SK-N-SH treated with all-trans-retinoic acid at 6 μM for 48 hours (cell line): Measurements from ENCODE around the gene NCOA5.
"Not testable (repeated sequence)": the region's sequence is repeated elsewhere in the genome, so short reads cannot be mapped to it uniquely, and the experiment has no call there.

Experiments used
- ATAC-seq: fragments of 200-7000 bp; cut with Tn5 transposase; 3 replicates; pipeline ENCODE4 v1.9.1; 2020; ENCODE audit warnings: mild to moderate bottlenecking, moderate library complexity
- ARNTL ChIP-seq: fragments of 450-650 bp; formaldehyde crosslinking; IDR thresholded peaks from 2 replicates; pipeline ENCODE4 v1.5.0; 2020; ENCODE audit warnings: low read depth, mild to moderate bottlenecking, moderate library complexity, borderline replicate concordance
- BACH2 ChIP-seq: fragments of 250-450 bp; sonication (Bioruptor Pico); IDR thresholded peaks from 2 replicates; pipeline ENCODE4 v1.9.0; 2021; ENCODE audit warnings: mild to moderate bottlenecking, borderline replicate concordance
- CSDC2 ChIP-seq: fragments of 250-450 bp; sonication (Bioruptor Pico); IDR thresholded peaks from 2 replicates; pipeline ENCODE4 v1.5.0; 2020; ENCODE audit warnings: mild to moderate bottlenecking, moderate library complexity
- ESRRG ChIP-seq: fragments of 250-450 bp; sonication (Bioruptor Pico); IDR thresholded peaks from 2 replicates; pipeline ENCODE4 v1.6.1; 2021; ENCODE audit warnings: mild to moderate bottlenecking
- GLIS3 ChIP-seq: fragments of 250-450 bp; sonication (Bioruptor Pico); IDR thresholded peaks from 2 replicates; pipeline ENCODE4 v1.5.0; 2020; ENCODE audit warnings: mild to moderate bottlenecking, moderate library complexity
- ISL1 ChIP-seq: fragments of 250-450 bp; sonication (Bioruptor Pico); IDR thresholded peaks from 2 replicates; pipeline ENCODE4 v2.1.2; 2022; ENCODE audit warnings: mild to moderate bottlenecking, moderate library complexity
- OSR1 ChIP-seq: fragments of 250-450 bp; sonication (Bioruptor Pico); IDR thresholded peaks from 2 replicates; pipeline ENCODE4 v1.8.0; 2022; ENCODE audit warnings: moderate library complexity, mild to moderate bottlenecking, inconsistent platforms
- PPARA ChIP-seq: fragments of 250-450 bp; sonication (Bioruptor Pico); IDR thresholded peaks from 2 replicates; pipeline ENCODE4 v1.5.0; 2020; ENCODE audit warnings: mild to moderate bottlenecking, borderline replicate concordance
- RARB ChIP-seq: fragments of 250-450 bp; sonication (Bioruptor Pico); IDR thresholded peaks from 2 replicates; pipeline ENCODE4 v1.8.0; 2021; ENCODE audit warnings: mild to moderate bottlenecking, moderate library complexity
- SNAI2 ChIP-seq: fragments of 250-450 bp; sonication (Bioruptor Pico); IDR thresholded peaks from 2 replicates; pipeline ENCODE4 v1.5.0; 2020; ENCODE audit warnings: mild to moderate bottlenecking, moderate library complexity
- TCF4 ChIP-seq: fragments of 250-450 bp; sonication (Bioruptor Pico); IDR thresholded peaks from 2 replicates; pipeline ENCODE4 v1.8.0; 2021; ENCODE audit warnings: mild to moderate bottlenecking, moderate library complexity, borderline replicate concordance
- TOX ChIP-seq: fragments of 250-450 bp; sonication (Bioruptor Pico); IDR thresholded peaks from 2 replicates; pipeline ENCODE4 v1.8.0; 2021; ENCODE audit warnings: mild to moderate bottlenecking, moderate library complexity, borderline replicate concordance
- ZC3H10 ChIP-seq: fragments of 250-450 bp; sonication (Bioruptor Pico); IDR thresholded peaks from 2 replicates; pipeline ENCODE4 v1.5.1; 2021; ENCODE audit warnings: mild to moderate bottlenecking, moderate library complexity
- ZFP3 ChIP-seq: fragments of 250-450 bp; sonication (Bioruptor Pico); IDR thresholded peaks from 2 replicates; pipeline ENCODE4 v1.5.0; 2020; ENCODE audit warnings: mild to moderate bottlenecking, moderate library complexity
- ZFP30 ChIP-seq: fragments of 450-650 bp; formaldehyde crosslinking; IDR thresholded peaks from 2 replicates; pipeline ENCODE4 v1.5.0; 2022; ENCODE audit warnings: mild to moderate bottlenecking, moderate library complexity
- ZNF565 ChIP-seq: fragments of 450-650 bp; formaldehyde crosslinking; conservative IDR thresholded peaks from 2 replicates; pipeline ENCODE4 v1.5.0; 2020; ENCODE audit warnings: low read depth, mild to moderate bottlenecking, moderate library complexity
- ZNF70 ChIP-seq: fragments of 450-650 bp; formaldehyde crosslinking; IDR thresholded peaks from 2 replicates; pipeline ENCODE4 v1.5.0; 2020; ENCODE audit warnings: mild to moderate bottlenecking, moderate library complexity
- TF ChIP-seq, protein P1 (sequence below): fragments of 250-450 bp; sonication (Bioruptor Pico); IDR thresholded peaks from 2 replicates; pipeline ENCODE4 v1.5.1; 2021; ENCODE audit warnings: mild to moderate bottlenecking, moderate library complexity
- TF ChIP-seq, protein P2 (sequence below): fragments of 250-450 bp; sonication (Bioruptor Pico); IDR thresholded peaks from 2 replicates; pipeline ENCODE4 v1.5.1; 2020; ENCODE audit warnings: low read depth, mild to moderate bottlenecking, moderate library complexity
- TF ChIP-seq, protein P3 (sequence below): fragments of 250-450 bp; sonication (Bioruptor Pico); IDR thresholded peaks from 2 replicates; pipeline ENCODE4 v1.8.0; 2021; ENCODE audit warnings: low read depth, mild to moderate bottlenecking, moderate library complexity, borderline replicate concordance
- TF ChIP-seq, protein P4 (sequence below): fragments of 250-450 bp; sonication (Bioruptor Pico); IDR thresholded peaks from 2 replicates; pipeline ENCODE4 v1.8.0; 2020; ENCODE audit warnings: mild to moderate bottlenecking, moderate library complexity, borderline replicate concordance

Gene NCOA5

DNA sequence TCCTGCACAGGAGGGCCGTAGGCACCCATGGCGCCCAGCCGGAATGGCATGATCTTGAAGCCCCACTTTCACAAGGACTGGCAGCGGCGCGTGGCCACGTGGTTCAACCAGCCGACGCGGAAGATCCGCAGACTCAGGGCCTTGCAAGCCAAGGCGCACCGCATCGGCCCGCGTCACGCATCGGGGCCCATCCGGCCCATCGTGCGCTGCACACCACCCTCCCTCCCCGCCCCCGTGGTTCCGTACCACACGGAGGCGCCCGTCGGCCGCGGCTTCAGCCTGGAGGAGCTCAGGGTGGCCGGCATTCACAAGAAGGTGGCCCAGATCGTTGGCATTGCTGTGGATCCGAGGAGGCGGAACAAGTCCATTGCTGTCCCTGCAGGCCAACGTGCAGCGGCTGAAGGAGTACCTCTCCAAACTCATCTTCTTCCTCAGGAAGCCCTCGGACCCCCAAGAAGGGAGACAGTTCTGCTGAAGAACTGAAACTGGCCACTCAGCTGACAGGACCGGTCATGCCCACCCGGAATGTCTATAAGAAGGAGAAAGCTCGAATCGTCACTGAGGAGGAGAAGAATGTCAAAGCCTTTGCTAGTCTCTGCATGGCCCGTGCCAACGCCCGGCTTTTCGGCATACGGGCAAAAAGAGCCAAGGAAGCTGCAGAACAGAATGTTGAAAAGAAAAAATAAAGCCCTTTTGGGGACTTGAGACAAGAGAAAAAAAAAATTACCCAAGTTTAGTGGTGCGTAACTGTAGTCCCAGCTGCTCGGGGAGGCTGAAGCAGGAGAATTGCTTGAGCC, 9.9 kb upstream of the NCOA5 start (continued):
- no peak for TF ChIP-seq RARB (CRISPR knock-in tag)

DNA sequence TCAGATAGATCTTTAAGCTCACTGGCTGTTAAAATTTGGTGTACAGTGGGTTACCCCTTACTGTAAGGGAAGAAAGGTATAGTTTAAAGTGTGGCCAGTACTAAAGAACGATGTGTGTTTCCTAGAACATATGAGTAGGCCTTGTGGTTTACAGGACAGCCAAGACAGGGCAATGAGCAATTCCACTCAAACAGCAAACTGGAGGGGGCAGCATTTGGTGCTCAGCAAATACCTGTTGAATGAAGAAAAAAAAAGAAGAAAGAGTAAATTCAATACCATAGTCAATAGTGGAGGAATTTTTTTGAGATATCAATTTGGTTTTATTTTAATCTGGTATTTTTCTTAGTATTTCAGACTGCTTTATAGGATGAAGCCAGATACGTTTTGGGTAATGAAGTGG, 3.8 kb upstream of the NCOA5 start:
- TF ChIP-seq OSR1 (no peak), ZFP30 (no peak), SNAI2 (CRISPR knock-in tag) (no peak), ZFP3 (CRISPR knock-in tag) (no peak), ZC3H10 (no peak), TCF4 (CRISPR knock-in tag) (no peak), ZNF70 (no peak), ISL1 (CRISPR knock-in tag) (no peak), RARB (CRISPR knock-in tag) (no peak)
- TF ChIP-seq, protein P1, sequence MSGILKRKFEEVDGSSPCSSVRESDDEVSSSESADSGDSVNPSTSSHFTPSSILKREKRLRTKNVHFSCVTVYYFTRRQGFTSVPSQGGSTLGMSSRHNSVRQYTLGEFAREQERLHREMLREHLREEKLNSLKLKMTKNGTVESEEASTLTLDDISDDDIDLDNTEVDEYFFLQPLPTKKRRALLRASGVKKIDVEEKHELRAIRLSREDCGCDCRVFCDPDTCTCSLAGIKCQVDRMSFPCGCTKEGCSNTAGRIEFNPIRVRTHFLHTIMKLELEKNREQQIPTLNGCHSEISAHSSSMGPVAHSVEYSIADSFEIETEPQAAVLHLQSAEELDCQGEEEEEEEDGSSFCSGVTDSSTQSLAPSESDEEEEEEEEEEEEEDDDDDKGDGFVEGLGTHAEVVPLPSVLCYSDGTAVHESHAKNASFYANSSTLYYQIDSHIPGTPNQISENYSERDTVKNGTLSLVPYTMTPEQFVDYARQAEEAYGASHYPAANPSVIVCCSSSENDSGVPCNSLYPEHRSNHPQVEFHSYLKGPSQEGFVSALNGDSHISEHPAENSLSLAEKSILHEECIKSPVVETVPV (CRISPR knock-in tag): no peak
- TF ChIP-seq, protein P2, sequence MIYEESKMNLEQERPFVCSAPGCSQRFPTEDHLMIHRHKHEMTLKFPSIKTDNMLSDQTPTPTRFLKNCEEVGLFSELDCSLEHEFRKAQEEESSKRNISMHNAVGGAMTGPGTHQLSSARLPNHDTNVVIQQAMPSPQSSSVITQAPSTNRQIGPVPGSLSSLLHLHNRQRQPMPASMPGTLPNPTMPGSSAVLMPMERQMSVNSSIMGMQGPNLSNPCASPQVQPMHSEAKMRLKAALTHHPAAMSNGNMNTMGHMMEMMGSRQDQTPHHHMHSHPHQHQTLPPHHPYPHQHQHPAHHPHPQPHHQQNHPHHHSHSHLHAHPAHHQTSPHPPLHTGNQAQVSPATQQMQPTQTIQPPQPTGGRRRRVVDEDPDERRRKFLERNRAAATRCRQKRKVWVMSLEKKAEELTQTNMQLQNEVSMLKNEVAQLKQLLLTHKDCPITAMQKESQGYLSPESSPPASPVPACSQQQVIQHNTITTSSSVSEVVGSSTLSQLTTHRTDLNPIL (CRISPR knock-in tag): no peak
- TF ChIP-seq, protein P3, sequence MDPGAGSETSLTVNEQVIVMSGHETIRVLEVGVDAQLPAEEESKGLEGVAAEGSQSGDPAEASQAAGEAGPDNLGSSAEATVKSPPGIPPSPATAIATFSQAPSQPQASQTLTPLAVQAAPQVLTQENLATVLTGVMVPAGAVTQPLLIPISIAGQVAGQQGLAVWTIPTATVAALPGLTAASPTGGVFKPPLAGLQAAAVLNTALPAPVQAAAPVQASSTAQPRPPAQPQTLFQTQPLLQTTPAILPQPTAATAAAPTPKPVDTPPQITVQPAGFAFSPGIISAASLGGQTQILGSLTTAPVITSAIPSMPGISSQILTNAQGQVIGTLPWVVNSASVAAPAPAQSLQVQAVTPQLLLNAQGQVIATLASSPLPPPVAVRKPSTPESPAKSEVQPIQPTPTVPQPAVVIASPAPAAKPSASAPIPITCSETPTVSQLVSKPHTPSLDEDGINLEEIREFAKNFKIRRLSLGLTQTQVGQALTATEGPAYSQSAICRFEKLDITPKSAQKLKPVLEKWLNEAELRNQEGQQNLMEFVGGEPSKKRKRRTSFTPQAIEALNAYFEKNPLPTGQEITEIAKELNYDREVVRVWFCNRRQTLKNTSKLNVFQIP (CRISPR knock-in tag): no peak
- TF ChIP-seq, protein P4, sequence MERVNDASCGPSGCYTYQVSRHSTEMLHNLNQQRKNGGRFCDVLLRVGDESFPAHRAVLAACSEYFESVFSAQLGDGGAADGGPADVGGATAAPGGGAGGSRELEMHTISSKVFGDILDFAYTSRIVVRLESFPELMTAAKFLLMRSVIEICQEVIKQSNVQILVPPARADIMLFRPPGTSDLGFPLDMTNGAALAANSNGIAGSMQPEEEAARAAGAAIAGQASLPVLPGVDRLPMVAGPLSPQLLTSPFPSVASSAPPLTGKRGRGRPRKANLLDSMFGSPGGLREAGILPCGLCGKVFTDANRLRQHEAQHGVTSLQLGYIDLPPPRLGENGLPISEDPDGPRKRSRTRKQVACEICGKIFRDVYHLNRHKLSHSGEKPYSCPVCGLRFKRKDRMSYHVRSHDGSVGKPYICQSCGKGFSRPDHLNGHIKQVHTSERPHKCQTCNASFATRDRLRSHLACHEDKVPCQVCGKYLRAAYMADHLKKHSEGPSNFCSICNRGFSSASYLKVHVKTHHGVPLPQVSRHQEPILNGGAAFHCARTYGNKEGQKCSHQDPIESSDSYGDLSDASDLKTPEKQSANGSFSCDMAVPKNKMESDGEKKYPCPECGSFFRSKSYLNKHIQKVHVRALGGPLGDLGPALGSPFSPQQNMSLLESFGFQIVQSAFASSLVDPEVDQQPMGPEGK (CRISPR knock-in tag): no peak
- no peak for ATAC-seq

DNA sequence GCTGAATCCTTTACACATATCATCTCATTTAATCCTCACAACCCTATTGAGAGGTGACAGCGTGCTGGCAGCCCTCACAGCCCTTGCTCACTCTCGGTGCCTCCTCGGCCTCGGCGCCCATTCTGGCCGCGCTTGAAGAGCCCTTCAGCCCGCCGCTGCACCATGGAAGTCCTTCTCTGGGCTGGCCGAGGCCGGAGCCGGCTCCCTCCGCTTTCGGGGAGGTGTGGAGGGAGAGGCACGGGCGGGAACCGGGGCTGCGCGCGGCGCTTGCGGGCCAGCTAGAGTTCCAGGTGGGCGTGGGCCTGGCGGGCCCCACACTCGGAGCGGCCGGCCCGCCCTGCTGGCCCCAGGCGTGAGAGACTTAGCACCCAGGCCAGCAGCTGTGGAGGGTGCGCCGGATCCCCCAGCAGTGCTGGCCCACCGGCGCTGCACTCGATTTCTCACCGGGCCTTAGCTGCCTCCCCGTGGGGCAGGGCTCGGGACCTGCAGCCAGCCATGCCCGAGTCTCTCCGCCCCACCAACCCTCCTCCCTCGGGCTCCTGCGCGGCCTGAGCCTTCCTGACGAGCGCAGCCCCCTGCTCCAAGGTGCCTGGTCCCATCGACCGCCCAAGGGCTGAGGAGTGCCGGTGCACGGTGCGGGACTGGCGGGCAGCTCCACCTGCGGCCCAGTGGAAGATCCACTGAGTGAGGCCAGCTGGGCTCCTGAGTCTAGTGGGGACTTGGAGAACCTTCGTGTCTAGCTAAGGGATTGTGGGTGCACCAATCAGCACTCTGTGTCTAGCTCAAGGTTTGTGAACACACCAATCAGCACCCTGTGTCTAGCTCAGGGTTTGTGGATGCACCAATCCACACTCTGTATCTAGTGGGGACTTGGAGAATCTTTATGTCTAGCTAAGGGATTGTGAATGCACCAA, 2.1 kb upstream of the NCOA5 start:
- not testable (repeated sequence) for ATAC-seq

DNA sequence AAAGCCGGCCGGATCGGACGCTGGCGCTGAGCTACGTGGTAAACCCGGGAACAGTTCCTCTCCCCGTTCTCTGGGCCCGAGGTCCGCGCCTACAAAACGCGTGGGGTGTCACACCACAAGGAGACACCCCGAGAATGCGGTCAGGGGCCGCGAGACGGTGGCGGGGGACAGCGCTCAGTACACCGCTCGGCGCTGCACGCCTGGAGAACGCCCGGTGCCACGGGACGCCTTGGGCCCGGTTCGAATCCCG, 670 bp downstream of the NCOA5 start:
- peak; percentile 66 for ATAC-seq
- TF ChIP-seq ZNF565 (CRISPR knock-in tag): no peak
- TF ChIP-seq PPARA (CRISPR knock-in tag): no peak
- no peak for TF ChIP-seq TOX
- TF ChIP-seq RARB (CRISPR knock-in tag): no peak
- TF ChIP-seq ISL1 (CRISPR knock-in tag): no peak
- TF ChIP-seq SNAI2 (CRISPR knock-in tag): no peak
- TF ChIP-seq BACH2 (CRISPR knock-in tag): no peak
- no peak for TF ChIP-seq ZNF70
- TF ChIP-seq ARNTL: no peak
- TF ChIP-seq OSR1: no peak
- TF ChIP-seq, protein P2 (CRISPR knock-in tag): no peak
- TF ChIP-seq, protein P4 (CRISPR knock-in tag): no peak
- TF ChIP-seq, protein P3 (CRISPR knock-in tag): no peak
- TF ChIP-seq TCF4 (CRISPR knock-in tag): no peak
- TF ChIP-seq CSDC2: no peak
- no peak for TF ChIP-seq ZFP30
- no peak for TF ChIP-seq GLIS3 (CRISPR knock-in tag)
- TF ChIP-seq ESRRG (CRISPR knock-in tag): no peak
